ENCODE results near the gene TMA7. TPM values are rescaled to one million over a fixed set of nuclear protein-coding genes. Genes with fewer than 3 reads are reported as not detected.

Gene TMA7
- total RNA-seq, 1 donor from 2014 or later, result 309 TPM

DNA sequence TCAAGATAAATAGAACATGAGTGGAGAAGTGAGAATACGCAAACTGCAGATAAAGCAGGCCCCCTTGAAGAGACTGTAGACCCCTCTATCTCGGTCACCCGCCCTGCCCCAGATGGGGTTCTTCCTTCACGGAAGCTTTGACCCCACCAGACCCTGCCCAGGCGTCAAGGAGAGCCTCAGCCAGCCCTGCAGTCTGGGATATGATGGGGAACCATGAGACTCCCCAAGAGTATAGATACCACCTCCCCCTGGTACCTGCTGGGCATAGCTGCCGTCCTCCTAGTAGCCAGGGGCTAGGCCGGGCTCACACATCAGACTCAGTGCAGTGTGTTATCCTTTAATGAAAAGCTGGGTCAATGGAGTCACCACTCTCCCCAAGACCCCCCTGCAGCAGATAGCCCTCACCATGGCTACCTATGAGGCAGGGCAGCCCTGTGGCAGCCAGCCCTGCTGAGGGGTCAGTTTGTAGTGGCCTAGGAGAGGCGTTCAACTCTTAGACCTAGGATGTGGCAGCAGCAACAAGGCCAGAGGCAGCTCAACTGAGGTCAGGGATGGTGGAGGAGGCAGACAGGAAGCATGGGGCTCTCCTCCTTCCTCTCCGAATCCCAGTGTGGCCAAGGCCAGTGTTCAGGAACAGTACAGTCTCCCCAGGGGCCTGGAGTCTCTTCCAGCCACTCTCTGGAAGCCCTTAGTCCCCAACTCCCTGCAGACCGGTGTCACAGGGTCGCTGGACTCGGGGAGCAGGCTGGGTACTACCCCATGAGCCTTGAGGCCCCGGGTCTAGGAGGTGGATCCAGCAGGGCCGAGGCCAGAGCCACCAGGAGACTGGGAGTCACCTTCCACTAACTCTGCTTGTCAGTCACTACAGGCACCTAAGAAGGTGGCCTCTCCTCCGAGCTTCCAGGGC lies 36.3 kb upstream of the TMA7 start:
- TF ChIP-seq, protein P1, sequence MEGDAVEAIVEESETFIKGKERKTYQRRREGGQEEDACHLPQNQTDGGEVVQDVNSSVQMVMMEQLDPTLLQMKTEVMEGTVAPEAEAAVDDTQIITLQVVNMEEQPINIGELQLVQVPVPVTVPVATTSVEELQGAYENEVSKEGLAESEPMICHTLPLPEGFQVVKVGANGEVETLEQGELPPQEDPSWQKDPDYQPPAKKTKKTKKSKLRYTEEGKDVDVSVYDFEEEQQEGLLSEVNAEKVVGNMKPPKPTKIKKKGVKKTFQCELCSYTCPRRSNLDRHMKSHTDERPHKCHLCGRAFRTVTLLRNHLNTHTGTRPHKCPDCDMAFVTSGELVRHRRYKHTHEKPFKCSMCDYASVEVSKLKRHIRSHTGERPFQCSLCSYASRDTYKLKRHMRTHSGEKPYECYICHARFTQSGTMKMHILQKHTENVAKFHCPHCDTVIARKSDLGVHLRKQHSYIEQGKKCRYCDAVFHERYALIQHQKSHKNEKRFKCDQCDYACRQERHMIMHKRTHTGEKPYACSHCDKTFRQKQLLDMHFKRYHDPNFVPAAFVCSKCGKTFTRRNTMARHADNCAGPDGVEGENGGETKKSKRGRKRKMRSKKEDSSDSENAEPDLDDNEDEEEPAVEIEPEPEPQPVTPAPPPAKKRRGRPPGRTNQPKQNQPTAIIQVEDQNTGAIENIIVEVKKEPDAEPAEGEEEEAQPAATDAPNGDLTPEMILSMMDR (conservative IDR thresholded peaks at IDR 0.05), result no peak
- no peak for DNase-seq (ENCODE audit: low read depth, low spot score)
- H3K27ac Mint-ChIP-seq (ENCODE audit: unreplicated experiment), result no peak overlapping the region

DNA sequence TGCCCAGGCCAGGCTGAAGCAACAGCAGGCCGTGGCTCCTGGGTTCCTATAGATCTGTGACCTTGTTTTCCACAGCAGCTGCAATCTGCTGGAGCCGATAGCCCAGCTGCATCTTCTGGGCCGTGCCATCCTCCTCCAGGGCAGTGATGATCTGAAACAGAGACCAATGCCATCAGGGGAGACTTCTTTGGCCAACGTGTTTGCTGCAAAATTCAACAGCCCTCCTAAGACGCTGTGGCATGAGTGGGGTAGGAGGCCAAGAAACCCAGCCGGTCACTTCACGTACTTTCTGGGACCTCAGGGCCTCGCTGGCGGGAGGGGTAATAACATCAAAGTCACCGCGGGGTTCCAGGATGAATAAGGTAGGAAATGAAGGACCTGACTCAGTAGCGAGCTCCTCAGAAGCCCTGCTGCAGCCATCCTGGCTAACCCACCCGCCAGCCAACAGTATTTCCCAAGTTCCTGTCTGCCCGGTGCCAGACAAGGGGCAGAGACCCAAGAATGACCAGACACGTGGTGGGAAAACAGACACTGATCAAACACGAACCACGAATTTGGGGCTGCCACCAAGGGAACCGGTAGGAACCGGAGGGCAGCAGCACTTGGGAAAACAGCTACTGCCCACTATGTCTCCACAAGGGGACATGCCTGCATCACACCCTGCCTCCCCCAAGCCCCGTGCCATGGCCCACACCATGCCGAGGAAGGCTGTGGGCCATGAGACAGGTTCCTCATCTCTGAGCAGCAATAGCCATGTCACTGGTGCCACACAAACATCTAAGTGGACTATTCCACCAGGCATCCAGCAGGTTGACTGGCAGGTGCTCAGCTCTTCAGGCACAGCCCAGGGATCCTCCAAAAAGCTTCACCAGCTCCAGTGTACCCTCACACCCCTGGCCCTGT lies 35.4 kb upstream of the TMA7 start:
- Mint-ChIP-seq H3K27me3 (ENCODE audit: low read depth) (no peaks in the 10 kb centered on the region), H3K27ac (ENCODE audit: unreplicated experiment) (peak overlapping the region; percentile 27), H3K4me1 (no peaks in the 10 kb centered on the region), H3K4me3 (no peak overlapping the region), H3K9me3 (no peaks in the 10 kb centered on the region), H3K36me3 (ENCODE audit: low read depth) (peaks cover 10% of the 10 kb centered on the region)
- TF ChIP-seq, protein P1 (conservative IDR thresholded peaks at IDR 0.05), result no peak
- no peak for DNase-seq (ENCODE audit: low read depth, low spot score)

More for the DNA sequence above, 36.3 kb upstream of the TMA7 start:
- Mint-ChIP-seq H3K9me3 (no peaks in the 10 kb centered on the region), H3K4me3 (no peak overlapping the region), H3K27me3 (ENCODE audit: low read depth) (no peaks in the 10 kb centered on the region), H3K36me3 (ENCODE audit: low read depth) (peaks cover 10% of the 10 kb centered on the region), H3K4me1 (no peaks in the 10 kb centered on the region)

GRCh38 chr3:48405343-48405881 lies 34.6 kb upstream of the TMA7 start:
- DNase-seq (ENCODE audit: low read depth, low spot score), result no peak
- Mint-ChIP-seq H3K4me1 (no peaks in the 10 kb centered on the region), H3K4me3 (no peak overlapping the region), H3K9me3 (no peaks in the 10 kb centered on the region), H3K27ac (ENCODE audit: unreplicated experiment) (no peak overlapping the region), H3K27me3 (ENCODE audit: low read depth) (no peaks in the 10 kb centered on the region), H3K36me3 (ENCODE audit: low read depth) (peaks cover 10% of the 10 kb centered on the region)
- TF ChIP-seq, protein P1 (conservative IDR thresholded peaks at IDR 0.05), result no peak

DNA sequence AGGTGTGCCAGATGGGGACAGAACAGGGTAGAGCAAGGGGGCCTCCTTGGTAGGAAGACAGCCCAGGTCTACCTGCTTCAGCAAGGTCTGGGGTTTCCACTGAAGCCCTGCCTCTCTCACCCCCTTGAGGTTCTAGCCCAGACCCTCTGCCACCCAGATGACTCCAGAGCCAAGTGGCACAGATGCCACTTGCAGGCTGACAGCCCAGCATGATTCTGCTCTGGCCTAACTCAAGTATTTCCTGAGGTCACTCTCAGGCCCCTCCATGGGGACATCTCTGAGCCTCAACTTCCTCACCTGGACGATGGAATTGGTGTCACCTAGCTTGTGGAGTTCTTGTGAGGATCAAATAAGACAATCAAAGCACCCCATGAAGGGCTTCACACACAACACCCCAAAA lies 34.1 kb upstream of the TMA7 start:
- H3K4me1 Mint-ChIP-seq, result no peaks in the 10 kb centered on the region
- no peak overlapping the region for H3K4me3 Mint-ChIP-seq
- peaks cover 7% of the 10 kb centered on the region for H3K36me3 Mint-ChIP-seq (ENCODE audit: low read depth)
- H3K27ac Mint-ChIP-seq (ENCODE audit: unreplicated experiment), result no peak overlapping the region
- no peaks in the 10 kb centered on the region for H3K9me3 Mint-ChIP-seq
- no peak for DNase-seq (ENCODE audit: low read depth, low spot score)
- no peaks in the 10 kb centered on the region for H3K27me3 Mint-ChIP-seq (ENCODE audit: low read depth)
- TF ChIP-seq, protein P1 (conservative IDR thresholded peaks at IDR 0.05), result no peak
